Sigmoid colon (tissue), 7 donors: ENCODE data around the gene ATM. TPM values are rescaled to one million over a fixed set of nuclear protein-coding genes. Genes with fewer than 3 reads are reported as not detected.

Experiments
- DNase-seq: peaks from one replicate; pipeline ENCODE4 v3.0.0-alpha.2; 2019
- H3K27ac ChIP-seq, 4 donors: fragments of 200-600 bp; sonication (generic); one replicate each; pipeline ENCODE4 v1.5.1; 2016 to 2019; ENCODE audit warnings: mild to moderate bottlenecking in 1 of 4
- H3K27me3 ChIP-seq, 3 donors: fragments of 200-600 bp; sonication (generic); one replicate each; pipeline ENCODE4 v1.5.1; 2019; ENCODE audit warnings: mild to moderate bottlenecking in 1 of 3
- H3K36me3 ChIP-seq, 4 donors: fragments of 200-600 bp; sonication (generic); one replicate each; pipeline ENCODE4 v1.5.1; 2016 to 2019
- H3K4me1 ChIP-seq, 4 donors: fragments of 200-600 bp; sonication (generic); one replicate each; pipeline ENCODE4 v1.5.1; 2017 to 2019
- H3K4me3 ChIP-seq, 4 donors: fragments of 200-600 bp; sonication (generic); one replicate each; pipeline ENCODE4 v1.5.1; 2017 to 2019; ENCODE audit warnings: mild to moderate bottlenecking in 2 of 4, moderate library complexity in 1 of 4
- H3K9me3 ChIP-seq, 4 donors: fragments of 200-600 bp in 3 of 4; sonication (generic) in 3 of 4; one replicate each; pipeline versions ENCODE4 v1.5.1 to v1.6.1; 2013 to 2019
- EP300 ChIP-seq, 4 donors: sonication (generic); formaldehyde crosslinking; IDR thresholded peaks; one replicate each; pipeline ENCODE4 v1.6.1; 2017; ENCODE audit warnings: antibody characterized with exemption in 4 of 4
- POLR2A ChIP-seq, 2 donors: fragments of 450-650 bp; IDR thresholded peaks; one replicate each; pipeline ENCODE4 v1.6.1; 2016; ENCODE audit warnings: antibody characterized with exemption in 2 of 2, mild to moderate bottlenecking in 2 of 2, moderate library complexity in 2 of 2
- POLR2AphosphoS5 ChIP-seq, 4 donors: sonication (generic); formaldehyde crosslinking; IDR thresholded peaks; one replicate each; pipeline ENCODE4 v1.6.1; 2017; ENCODE audit warnings: antibody characterized with exemption in 4 of 4
- WGBS, 2 donors: extraction: QIAGEN DNeasy Blood & Tissue Kit; methylation state at CpG; one replicate each; pipeline ENCODE4 v1.1.7; 2013; 5-methylcytosine and 5-hydroxymethylcytosine counted together
- intact Hi-C: fragments of 100-400 bp; cut with DNase I; formaldehyde crosslinking; loops from one replicate; pipeline ENCODE4 v1.15.1; 2023
- polyA plus RNA-seq, 3 donors: library from polyadenylated mRNA; stranded (reverse); fragments of 200-250 nt; gene quantifications; one replicate each; pipeline ENCODE4 v1.2.3, GENCODE V29; 2013
- total RNA-seq, 4 donors: library from RNA; depleted of rRNA; stranded (reverse); fragments of >200 nt; gene quantifications; one replicate each; pipeline ENCODE4 v1.1.0, GENCODE V29; 2016
- TF ChIP-seq, protein P1 (sequence below), 4 experiments: fragments of 450-650 bp in 3 of 4; fragments of 200-600 bp in 1 of 4; IDR thresholded peaks; one replicate each; pipeline ENCODE4 v1.5.1; 2016 to 2019; ENCODE audit warnings: antibody characterized with exemption in 4 of 4, mild to moderate bottlenecking in 3 of 4, moderate library complexity in 2 of 4
- donor health status: healthy with polysubstance abuse.
- donor health status: Bipolar disorder and iron deficiency.
- donor health status: healthy.

The ATM gene
- total and polyA plus RNA-seq, 7 donors, result 3.0 to 88.8 (median 52.7) TPM

DNA sequence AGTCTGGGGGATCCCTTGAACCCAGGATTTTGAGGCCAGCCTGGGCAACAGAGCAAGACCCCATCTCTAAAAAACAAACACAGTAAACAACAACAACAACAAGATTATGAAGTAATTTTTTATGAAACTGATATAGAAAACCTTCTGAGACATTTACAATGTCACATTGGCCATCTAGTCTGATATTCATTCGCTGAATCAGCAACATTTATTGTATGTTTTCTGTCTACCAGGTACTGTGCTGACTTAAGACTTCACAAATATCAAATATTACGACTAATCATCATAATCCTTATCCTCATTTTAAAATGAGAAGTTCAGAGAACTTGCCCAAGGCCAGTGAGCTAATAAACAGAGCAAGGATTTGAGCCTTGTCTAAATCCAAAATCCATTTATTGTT, 120.8 kb downstream of the ATM start:
- Histone ChIP-seq H3K4me3 (no peak overlapping the region), H3K36me3 (peaks cover 0 to 34% (median 0%) of the 10 kb centered on the region in 4 donors), H3K27ac (no peak overlapping the region), H3K9me3 (no peaks in the 10 kb centered on the region), H3K27me3 (no peaks in the 10 kb centered on the region), H3K4me1 (no peaks in the 10 kb centered on the region)
- TF ChIP-seq POLR2A (IDR thresholded peaks at IDR 0.05) (no peak), POLR2AphosphoS5 (IDR thresholded peaks at IDR 0.05) (no peak), EP300 (IDR thresholded peaks at IDR 0.05) (no peak)
- TF ChIP-seq, protein P1, sequence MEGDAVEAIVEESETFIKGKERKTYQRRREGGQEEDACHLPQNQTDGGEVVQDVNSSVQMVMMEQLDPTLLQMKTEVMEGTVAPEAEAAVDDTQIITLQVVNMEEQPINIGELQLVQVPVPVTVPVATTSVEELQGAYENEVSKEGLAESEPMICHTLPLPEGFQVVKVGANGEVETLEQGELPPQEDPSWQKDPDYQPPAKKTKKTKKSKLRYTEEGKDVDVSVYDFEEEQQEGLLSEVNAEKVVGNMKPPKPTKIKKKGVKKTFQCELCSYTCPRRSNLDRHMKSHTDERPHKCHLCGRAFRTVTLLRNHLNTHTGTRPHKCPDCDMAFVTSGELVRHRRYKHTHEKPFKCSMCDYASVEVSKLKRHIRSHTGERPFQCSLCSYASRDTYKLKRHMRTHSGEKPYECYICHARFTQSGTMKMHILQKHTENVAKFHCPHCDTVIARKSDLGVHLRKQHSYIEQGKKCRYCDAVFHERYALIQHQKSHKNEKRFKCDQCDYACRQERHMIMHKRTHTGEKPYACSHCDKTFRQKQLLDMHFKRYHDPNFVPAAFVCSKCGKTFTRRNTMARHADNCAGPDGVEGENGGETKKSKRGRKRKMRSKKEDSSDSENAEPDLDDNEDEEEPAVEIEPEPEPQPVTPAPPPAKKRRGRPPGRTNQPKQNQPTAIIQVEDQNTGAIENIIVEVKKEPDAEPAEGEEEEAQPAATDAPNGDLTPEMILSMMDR (IDR thresholded peaks at IDR 0.05), result no peak
- no peak for DNase-seq
- WGBS, 2 donors, result 95 to 98% methylated on average over 2 of the region's 2 CpGs
- intact Hi-C loops, result no loop called here

DNA sequence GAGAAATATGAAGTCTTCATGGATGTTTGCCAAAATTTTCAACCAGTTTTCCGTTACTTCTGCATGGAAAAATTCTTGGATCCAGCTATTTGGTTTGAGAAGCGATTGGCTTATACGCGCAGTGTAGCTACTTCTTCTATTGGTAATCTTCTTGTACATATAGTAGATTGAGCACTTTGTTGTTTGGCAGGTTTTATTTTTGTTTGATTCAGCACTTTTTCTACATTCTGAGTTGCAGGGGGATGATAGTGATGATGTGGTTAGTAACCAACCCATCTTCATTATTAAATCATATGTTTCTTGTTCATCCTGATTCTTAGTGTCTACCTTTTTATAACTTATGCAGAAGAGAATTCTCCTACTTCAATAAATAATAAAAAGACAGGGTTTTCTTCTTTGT, 122.9 kb downstream of the ATM start:
- Histone ChIP-seq H3K4me3 (no peak overlapping the region), H3K9me3 (no peaks in the 10 kb centered on the region), H3K27me3 (no peaks in the 10 kb centered on the region), H3K36me3 (peaks cover 0 to 53% (median 0%) of the 10 kb centered on the region in 4 donors), H3K27ac (no peak overlapping the region), H3K4me1 (no peaks in the 10 kb centered on the region)
- intact Hi-C loops, result no loop called here
- no peak for DNase-seq
- 96 to 97% methylated on average over 4 of the region's 4 CpGs for WGBS, 2 donors
- TF ChIP-seq EP300 (IDR thresholded peaks at IDR 0.05) (no peak), POLR2AphosphoS5 (IDR thresholded peaks at IDR 0.05) (no peak), POLR2A (IDR thresholded peaks at IDR 0.05) (no peak)
- TF ChIP-seq, protein P1 (IDR thresholded peaks at IDR 0.05), result no peak

DNA sequence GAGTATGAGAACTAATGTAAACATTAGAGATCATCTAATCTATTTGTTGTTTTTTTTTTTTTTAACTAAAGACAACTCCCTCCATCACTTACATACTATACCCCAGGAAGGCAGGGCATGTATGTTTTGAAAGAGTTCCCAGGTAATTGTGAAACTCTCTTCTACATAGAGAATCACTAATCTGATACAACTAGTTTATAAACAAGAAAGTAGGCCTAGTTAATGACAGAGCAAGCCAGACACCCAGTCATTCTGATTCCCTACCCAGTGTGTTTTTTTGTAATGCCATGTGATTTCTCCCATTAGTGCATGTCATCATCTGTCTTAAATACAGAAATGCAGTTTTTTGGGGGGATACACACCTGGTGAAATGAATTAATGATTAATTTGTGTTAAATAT, 123.6 kb downstream of the ATM start:
- Histone ChIP-seq H3K27me3 (no peaks in the 10 kb centered on the region), H3K27ac (no peak overlapping the region), H3K4me1 (no peaks in the 10 kb centered on the region), H3K4me3 (no peak overlapping the region), H3K36me3 (peaks cover 0 to 60% (median 2%) of the 10 kb centered on the region in 4 donors), H3K9me3 (no peaks in the 10 kb centered on the region)
- no peak for DNase-seq
- intact Hi-C loops, result no loop called here
- no peak for TF ChIP-seq EP300 (IDR thresholded peaks at IDR 0.05)
- TF ChIP-seq POLR2AphosphoS5 (IDR thresholded peaks at IDR 0.05), result no peak
- TF ChIP-seq POLR2A (IDR thresholded peaks at IDR 0.05), result no peak
- TF ChIP-seq, protein P1 (IDR thresholded peaks at IDR 0.05), result no peak

DNA sequence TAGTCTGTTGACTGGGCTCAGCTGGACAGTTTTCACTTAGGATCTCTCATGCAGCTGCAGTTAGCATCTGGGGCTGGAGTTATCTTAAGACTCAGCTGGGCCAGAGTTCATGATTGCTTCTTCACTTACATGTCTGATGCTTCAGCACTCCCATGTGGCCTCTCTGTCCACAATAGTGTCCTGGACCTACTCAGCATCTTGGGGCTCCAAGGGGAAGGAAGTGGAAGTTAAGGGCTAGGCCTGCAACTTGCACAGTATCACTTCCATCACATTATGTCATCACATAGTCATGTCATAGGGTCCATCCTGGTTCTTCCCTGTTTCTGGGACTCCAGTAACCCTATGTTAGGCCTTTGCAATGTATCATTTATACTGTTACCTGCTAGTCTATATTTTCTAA, 128.6 kb downstream of the ATM start:
- Histone ChIP-seq H3K27ac (no peak overlapping the region), H3K27me3 (no peaks in the 10 kb centered on the region), H3K36me3 (peaks cover 3 to 96% (median 23%) of the 10 kb centered on the region in 4 donors), H3K4me3 (no peak overlapping the region), H3K9me3 (no peaks in the 10 kb centered on the region), H3K4me1 (no peaks in the 10 kb centered on the region)
- DNase-seq, result no peak
- no peak for TF ChIP-seq POLR2A (IDR thresholded peaks at IDR 0.05)
- TF ChIP-seq, protein P1 (IDR thresholded peaks at IDR 0.05), result no peak
- no peak for TF ChIP-seq POLR2AphosphoS5 (IDR thresholded peaks at IDR 0.05)
- no peak for TF ChIP-seq EP300 (IDR thresholded peaks at IDR 0.05)
- intact Hi-C loops, result no loop called here

DNA sequence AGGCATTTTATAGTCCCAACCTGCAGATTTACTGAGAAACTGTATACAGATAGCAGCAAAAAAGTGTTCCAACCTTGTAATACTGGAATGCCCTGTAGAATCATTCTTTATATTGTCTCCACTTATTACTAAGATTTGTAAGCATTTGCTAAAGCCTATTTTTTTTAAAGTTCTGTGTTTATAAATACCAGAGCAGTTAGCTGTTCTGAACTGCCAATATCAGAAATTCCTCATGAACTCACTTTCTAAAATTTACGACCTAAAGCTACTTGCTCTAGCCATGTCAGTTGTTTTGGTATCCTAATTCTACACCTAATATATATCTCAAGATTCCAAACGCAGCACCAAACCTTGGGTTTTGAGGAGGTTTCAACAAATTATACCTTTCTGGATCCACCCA, 141.3 kb downstream of the ATM start:
- H3K9me3 ChIP-seq, result no peaks in the 10 kb centered on the region
- intact Hi-C loops, result no loop called here
- no peak overlapping the region for H3K4me3 ChIP-seq
- DNase-seq, result no peak
- H3K27me3 ChIP-seq, result no peaks in the 10 kb centered on the region
- H3K27ac ChIP-seq, result no peak overlapping the region
- TF ChIP-seq POLR2A (IDR thresholded peaks at IDR 0.05) (no peak), POLR2AphosphoS5 (IDR thresholded peaks at IDR 0.05) (no peak), EP300 (IDR thresholded peaks at IDR 0.05) (no peak)
- TF ChIP-seq, protein P1 (IDR thresholded peaks at IDR 0.05), result no peak
- no peaks in the 10 kb centered on the region for H3K4me1 ChIP-seq
- 86 to 90% methylated on average over 2 of the region's 2 CpGs for WGBS, 2 donors
- peaks cover 0 to 24% (median 2%) of the 10 kb centered on the region in 4 donors for H3K36me3 ChIP-seq
